ENCODE data around the gene STPG3. TPM values are rescaled to one million over a fixed set of nuclear protein-coding genes. Genes with fewer than 3 reads are reported as not detected.
A peak's percentile ranks its signal among the peaks of the same experiment; 100 is the strongest.

The STPG3 gene
- total RNA-seq, 2 experiments from 2014 or later, result not detected

DNA sequence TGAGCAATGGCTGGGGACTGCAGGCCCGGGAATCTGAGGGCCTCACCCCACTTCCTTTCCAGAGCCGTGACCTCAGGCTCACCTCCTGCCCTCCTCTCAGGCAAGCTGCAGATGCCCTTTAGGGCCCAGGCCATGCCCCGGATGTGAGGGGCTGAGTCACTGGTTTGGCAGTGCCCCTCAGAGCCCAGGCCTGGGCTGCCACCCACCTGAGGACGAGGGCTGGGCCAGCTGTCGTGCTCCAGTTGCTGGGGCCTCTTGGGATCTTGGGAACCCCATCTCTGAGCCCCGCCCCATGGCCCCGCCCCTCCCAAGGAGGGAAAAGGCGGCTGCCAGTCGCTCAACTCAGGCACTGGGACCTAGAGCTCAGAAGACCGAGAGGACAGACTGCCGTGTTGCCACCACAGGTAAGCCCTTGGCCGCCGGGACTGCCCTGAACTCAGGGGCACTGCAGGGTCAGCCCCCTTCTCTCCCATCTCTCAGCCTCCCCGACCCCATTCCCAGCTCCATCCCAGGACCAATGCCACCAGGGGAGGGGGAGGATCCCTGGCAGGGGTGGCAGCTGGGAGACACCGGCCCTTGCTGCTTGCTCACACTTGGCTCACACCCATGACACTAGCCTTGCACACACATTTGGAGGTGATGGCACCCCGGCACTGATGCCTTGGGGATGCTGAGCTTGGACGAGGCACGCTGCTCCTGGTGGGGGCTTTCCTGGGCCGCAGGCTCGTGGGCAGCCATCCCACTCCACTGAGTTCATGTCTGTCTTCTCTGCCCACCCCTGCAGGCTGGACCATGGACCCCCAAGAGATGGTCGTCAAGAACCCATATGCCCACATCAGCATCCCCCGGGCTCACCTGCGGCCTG lies 26.0 kb upstream of the STPG3 start, which contains the start of gene CYSRT1:
Gene CYSRT1, plus strand, starts transcription at position 345 of the 865 bp plus-strand sequence. Its CDS starts 448 bp downstream, at position 793.
- no peaks in the 10 kb centered on the region for H3K36me3 Mint-ChIP-seq (ENCODE audit: low read depth)
- H3K4me1 Mint-ChIP-seq, result peaks cover 21% of the 10 kb centered on the region
- CTCF ChIA-PET, result interaction anchor here (0.9 to 6.0 kb wide), 4 partner anchors 13 to 129 kb away, joined by 3 to 65 read pairs (median 6); partner anchors contain the start of gene TUBB4B
- POLR2A ChIA-PET, result no interaction called here
- H3K9me3 Mint-ChIP-seq, result no peaks in the 10 kb centered on the region
- peak within 1 kb of the TSS; percentile 73 for H3K4me3 Mint-ChIP-seq
- peak within 1 kb of the TSS; percentile 84 for H3K27ac Mint-ChIP-seq
- peak; percentile 36 for DNase-seq
- H3K27me3 Mint-ChIP-seq, result peaks cover 2% of the 10 kb centered on the region

DNA sequence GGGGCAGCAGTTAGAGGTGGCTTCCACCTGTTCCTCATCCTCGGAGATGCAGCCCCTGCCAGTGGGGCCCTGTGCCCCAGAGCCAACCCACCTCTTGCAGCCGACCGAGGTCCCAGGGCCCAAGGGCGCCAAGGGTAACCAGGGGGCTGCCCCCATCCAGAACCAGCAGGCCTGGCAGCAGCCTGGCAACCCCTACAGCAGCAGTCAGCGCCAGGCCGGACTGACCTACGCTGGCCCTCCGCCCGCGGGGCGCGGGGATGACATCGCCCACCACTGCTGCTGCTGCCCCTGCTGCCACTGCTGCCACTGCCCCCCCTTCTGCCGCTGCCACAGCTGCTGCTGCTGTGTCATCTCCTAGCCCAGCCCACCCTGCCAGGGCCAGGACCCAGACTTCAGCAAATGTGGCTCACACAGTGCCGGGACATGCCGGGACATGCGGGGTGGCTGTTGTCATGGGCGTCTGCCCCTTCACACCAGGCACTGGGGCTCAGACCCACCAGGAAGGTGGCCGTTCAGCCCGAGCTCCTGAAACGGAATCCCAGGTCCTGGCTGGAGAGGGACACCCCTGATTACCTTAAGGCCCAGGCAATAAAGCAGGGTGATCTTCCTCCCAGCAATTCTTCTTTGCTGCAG lies 25.3 kb upstream of the STPG3 start:
- POLR2A ChIA-PET, result no interaction called here
- H3K27ac Mint-ChIP-seq, result peak overlapping the region; percentile 36
- CTCF ChIA-PET, result interaction anchor here (1.0 to 6.0 kb wide), 3 partner anchors 12 to 179 kb away, joined by 3 to 65 read pairs (median 3); partner anchors contain the start of gene TUBB4B
- H3K4me1 Mint-ChIP-seq, result peaks cover 20% of the 10 kb centered on the region
- DNase-seq, result no peak
- H3K9me3 Mint-ChIP-seq, result no peaks in the 10 kb centered on the region
- no peaks in the 10 kb centered on the region for H3K36me3 Mint-ChIP-seq (ENCODE audit: low read depth)
- no peak overlapping the region for H3K4me3 Mint-ChIP-seq
- peaks cover 2% of the 10 kb centered on the region for H3K27me3 Mint-ChIP-seq

DNA sequence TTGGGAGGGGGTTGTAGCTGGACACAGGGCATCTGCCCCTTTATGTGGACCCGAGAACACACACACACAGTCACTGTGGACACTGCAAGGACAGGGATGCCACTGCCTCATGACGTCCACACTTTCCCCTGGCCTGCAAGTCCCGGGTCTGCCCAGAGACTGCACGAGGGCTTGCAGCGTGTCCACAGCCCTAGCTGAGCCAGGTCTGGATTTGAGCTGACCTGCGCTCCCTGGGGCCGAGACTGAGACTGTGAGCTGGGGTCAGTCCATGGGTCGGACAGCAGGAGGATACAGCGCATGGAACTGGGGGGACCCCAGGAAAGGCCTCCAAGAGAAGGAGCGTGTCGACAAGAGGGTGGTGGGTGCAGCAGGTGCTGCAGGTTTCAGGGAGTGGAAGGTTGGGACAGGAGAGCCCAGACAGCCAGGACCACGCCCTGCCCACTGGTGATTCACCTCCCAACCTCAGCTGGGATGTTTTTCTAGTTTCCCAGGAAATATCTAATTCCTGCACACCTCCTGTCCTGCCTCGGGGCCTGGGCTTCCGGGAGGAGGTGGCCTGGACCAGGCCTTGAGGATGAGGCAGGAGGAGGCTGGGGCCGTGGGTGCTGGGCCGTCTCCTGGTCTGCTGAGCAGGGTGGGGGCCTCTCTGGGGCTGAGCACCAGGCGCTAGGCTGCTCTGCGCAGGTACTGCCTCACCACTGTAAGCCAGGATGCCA lies 24.6 kb upstream of the STPG3 start:
- ChIA-PET POLR2A (no interaction called here), CTCF (interaction anchor here (0.7 to 6.0 kb wide), 11 partner anchors 12 to 191 kb away, joined by 3 to 65 read pairs (median 4); partner anchors contain the start of genes TPRN and TUBB4B)
- DNase-seq, result no peak
- H3K4me1 Mint-ChIP-seq, result peaks cover 19% of the 10 kb centered on the region
- peak overlapping the region; percentile 25 for H3K27ac Mint-ChIP-seq
- H3K9me3 Mint-ChIP-seq, result no peaks in the 10 kb centered on the region
- H3K4me3 Mint-ChIP-seq, result no peak overlapping the region
- no peaks in the 10 kb centered on the region for H3K36me3 Mint-ChIP-seq (ENCODE audit: low read depth)
- peaks cover 2% of the 10 kb centered on the region for H3K27me3 Mint-ChIP-seq

DNA sequence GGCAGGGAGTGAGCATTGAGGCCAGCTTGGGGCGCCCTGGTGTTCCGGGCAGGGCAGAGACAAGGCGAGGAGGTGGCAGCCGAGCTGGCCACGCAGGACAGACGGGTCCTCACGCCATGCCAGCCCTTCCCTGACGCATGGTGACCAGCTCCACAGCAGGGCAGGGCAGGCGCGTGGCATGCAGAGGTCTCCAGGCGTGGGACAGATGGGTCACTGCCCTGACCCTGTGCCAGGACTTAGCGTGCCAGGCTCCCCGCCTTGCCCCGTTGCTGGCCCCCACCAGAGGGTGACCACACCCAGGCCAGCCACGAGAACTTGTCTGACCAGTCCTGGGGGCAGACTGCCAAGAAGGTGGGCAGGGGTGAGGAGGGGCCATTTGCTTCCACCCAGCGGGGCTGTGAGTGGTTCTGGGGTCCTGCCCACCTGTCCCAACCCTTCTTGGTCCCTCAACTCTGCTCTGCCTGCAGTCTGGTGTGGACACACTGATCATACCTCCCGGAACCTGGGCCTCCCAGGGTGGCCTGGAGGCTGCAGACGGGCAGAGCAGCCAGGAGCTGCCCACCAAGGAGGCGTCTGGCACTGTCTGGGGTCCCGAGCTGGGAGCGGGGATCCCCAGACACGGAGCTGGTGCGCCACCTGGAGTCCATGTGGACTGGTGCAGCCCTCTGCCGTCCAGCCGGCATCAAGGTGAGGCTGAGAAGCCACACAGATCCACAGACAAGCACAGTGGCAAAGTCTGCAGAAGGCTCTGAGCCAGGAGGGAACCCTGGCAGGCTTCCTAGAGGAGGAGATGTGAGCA lies 23.8 kb upstream of the STPG3 start, which contains the start of gene RNF224:
Gene RNF224, plus strand, starts transcription at position 449 of the 799 bp plus-strand sequence. CDS start 834 bp downstream, outside the sequence.
- CTCF ChIA-PET, result interaction anchor here (0.6 to 6.0 kb wide), 18 partner anchors 11 to 210 kb away, joined by 3 to 65 read pairs (median 4); partner anchors contain the start of genes TPRN and TUBB4B

DNA sequence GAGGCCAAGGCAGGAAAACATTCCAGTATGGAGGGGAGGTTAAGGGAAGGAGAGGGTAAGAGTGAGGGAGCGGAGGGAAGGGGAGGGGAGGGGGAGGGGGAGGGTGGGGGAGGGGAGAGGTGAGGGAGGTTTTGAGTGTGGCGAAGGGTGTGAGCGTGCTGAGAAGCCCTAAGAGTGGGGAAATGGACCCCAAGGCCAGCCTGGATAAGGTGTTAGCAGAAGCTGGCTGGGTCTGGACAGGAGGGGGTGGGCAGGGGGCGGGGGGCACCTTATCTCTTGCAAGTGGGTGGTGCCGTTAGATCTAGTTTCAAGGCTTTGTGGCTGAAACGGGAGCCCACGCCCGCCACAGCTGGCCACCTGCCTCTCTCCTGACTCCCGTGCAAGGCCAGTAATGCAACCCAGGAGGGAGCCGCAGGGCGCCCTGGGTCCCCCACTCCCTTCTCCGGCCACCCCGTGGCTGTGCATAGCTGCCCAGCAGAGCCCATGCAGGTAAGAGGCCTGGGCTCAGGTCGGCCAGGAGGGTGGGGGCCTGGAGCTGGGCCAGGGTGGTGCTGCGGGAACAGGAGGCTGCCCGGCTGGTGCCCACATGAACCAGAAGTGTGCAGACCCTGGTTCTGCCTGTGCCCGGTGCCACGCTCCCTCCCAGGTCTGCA lies 23.1 kb upstream of the STPG3 start:
- no peaks in the 10 kb centered on the region for H3K9me3 Mint-ChIP-seq
- H3K27ac Mint-ChIP-seq, result no peak overlapping the region
- POLR2A ChIA-PET, result no interaction called here
- H3K4me3 Mint-ChIP-seq, result no peak overlapping the region
- no peaks in the 10 kb centered on the region for H3K36me3 Mint-ChIP-seq (ENCODE audit: low read depth)
- CTCF ChIA-PET, result interaction anchor here (0.7 to 6.0 kb wide), 12 partner anchors 10 to 209 kb away, joined by 3 to 65 read pairs (median 4); partner anchors contain the start of gene TUBB4B
- H3K4me1 Mint-ChIP-seq, result peaks cover 16% of the 10 kb centered on the region
- no peak for DNase-seq
- H3K27me3 Mint-ChIP-seq, result peaks cover 2% of the 10 kb centered on the region

More for the DNA sequence above, 23.8 kb upstream of the STPG3 start, which contains the start of gene RNF224:
- Mint-ChIP-seq H3K4me1 (peaks cover 19% of the 10 kb centered on the region), H3K27me3 (peaks cover 2% of the 10 kb centered on the region), H3K36me3 (ENCODE audit: low read depth) (no peaks in the 10 kb centered on the region), H3K4me3 (no peak within 1 kb of the TSS), H3K9me3 (no peaks in the 10 kb centered on the region), H3K27ac (peak within 1 kb of the TSS; percentile 25)
- DNase-seq, result peak; percentile 86
- POLR2A ChIA-PET, result no interaction called here

DNA sequence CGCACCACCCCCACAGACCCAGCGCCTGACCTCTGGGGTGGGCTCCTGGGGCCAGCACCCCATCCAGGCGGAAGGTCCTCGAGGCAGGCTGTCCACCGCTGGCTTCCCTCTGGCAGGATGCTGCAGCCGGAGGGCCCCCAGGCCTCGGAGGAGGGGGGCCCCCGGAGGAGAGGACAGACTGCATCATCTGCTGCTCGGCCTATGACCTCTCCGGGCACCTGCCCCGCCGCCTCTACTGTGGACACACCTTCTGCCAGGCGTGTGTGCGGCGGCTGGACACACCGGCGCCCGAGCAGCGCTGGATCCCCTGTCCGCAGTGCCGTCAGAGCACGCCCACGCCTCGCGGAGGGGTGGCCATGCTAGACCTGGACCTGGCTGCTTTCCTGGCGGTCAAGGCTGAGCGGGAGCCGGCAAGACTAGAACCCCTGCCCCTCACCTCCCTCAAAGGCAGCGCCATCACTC lies 22.5 kb upstream of the STPG3 start:
- CTCF ChIA-PET, result interaction anchor here (1.0 to 2.4 kb wide), 3 partner anchors 113 to 158 kb away, joined by 3 to 7 read pairs (median 6); no protein-coding TSS in a partner anchor
- H3K4me3 Mint-ChIP-seq, result no peak overlapping the region
- H3K4me1 Mint-ChIP-seq, result peaks cover 14% of the 10 kb centered on the region
- no peak for DNase-seq
- POLR2A ChIA-PET, result no interaction called here
- H3K9me3 Mint-ChIP-seq, result no peaks in the 10 kb centered on the region
- H3K36me3 Mint-ChIP-seq (ENCODE audit: low read depth), result no peaks in the 10 kb centered on the region
- no peak overlapping the region for H3K27ac Mint-ChIP-seq
- H3K27me3 Mint-ChIP-seq, result peaks cover 2% of the 10 kb centered on the region

DNA sequence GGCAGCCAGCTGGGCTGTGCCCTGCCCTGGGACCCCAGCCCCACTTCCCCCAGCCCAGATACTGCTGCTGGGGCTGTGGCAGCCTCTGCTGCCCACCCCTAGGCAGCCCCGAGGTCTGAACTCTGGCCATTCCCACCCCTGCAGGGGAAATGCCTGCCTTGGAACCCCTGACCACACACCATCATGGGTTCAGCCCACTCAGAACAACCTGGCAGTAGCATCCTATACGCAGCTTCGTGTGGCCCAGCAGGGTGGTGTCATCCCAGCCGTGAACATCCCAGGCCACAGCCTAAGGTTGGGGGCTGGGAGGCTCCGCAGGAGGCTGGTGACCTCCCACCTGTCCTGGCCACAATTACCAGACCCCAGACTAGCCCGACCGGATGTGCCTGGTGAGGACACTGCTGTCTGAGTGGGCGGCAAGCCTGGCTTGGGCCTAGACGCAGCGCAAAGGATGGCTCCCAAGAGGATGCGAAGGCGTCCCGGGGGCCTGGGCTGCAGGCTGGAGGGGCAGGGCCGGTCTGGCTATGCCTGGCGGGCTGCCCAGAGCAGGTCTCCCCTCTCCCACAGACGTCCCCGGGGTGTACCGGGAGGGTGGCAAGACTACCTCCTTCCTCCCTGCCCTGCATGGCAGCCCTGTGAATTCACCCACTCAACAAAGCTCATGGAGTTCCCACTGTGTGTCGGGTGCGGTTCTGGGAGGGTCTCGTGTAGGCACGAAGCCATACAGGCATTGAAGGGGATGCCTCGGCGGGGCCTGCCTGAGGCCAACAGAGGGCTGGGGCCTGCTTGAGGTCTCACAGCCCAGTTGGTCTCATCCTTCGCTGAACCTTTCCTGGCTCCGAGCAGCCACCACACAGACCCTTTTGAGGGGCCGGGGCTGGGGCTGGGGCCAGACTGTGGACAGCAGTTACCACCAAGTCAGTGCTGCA lies 21.9 kb upstream of the STPG3 start:
- Mint-ChIP-seq H3K27me3 (peaks cover 2% of the 10 kb centered on the region), H3K27ac (no peak overlapping the region), H3K4me3 (no peak overlapping the region), H3K9me3 (no peaks in the 10 kb centered on the region), H3K4me1 (peaks cover 11% of the 10 kb centered on the region), H3K36me3 (ENCODE audit: low read depth) (no peaks in the 10 kb centered on the region)
- DNase-seq, result no peak
- POLR2A ChIA-PET, result no interaction called here
- CTCF ChIA-PET, result interaction anchor here (1.0 to 1.6 kb wide), 4 partner anchors 38 to 183 kb away, joined by 3 read pairs; partner anchors contain the start of genes MAN1B1 and NPDC1

DNA sequence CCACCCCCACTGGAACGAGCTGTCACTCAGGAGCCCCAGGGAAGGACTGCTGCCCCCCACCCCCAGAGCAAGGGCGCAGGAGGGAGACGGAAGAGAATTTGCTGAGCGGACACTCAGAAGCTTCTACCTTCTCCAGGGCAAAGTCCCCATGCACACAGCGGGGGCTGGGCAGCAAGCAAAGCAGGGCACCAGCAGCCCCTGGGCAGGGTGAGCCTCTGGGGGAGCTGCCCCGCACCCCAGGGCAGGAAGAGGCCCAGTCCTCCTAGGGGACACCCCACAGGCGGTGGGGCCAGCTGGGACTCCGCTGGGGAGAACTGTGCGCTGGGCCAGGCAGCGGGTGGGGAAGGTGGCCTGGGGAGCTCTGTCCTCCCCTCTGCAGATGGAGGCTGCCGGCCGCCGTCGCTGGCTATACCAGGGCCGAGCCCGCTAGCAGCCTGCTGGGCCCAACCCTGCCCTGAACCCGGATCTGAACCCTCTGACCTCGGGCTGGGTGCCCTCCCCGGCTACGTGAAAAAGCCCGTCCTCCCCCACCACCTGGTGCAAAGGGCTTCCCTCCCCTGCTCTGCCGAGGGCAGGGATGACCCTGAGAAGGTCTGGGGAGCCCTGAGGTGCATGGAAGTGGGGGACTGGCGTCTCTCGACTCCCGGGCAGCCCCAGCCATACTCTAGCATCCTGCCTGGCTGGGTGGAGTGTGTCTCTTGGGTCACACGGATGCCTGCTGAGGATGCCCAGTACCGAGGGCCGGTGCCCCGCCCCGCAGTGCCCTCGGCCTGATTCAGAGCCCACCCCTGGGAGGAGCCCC lies 21.0 kb upstream of the STPG3 start:
- H3K36me3 Mint-ChIP-seq (ENCODE audit: low read depth), result no peaks in the 10 kb centered on the region
- H3K9me3 Mint-ChIP-seq, result no peaks in the 10 kb centered on the region
- DNase-seq, result no peak
- H3K4me1 Mint-ChIP-seq, result peaks cover 7% of the 10 kb centered on the region
- ChIA-PET POLR2A (no interaction called here), CTCF (interaction anchor here (0.6 to 1.6 kb wide), 5 partner anchors 38 to 184 kb away, joined by 3 read pairs; partner anchors contain the start of genes MAN1B1 and NPDC1)
- H3K27ac Mint-ChIP-seq, result no peak overlapping the region
- H3K27me3 Mint-ChIP-seq, result peaks cover 2% of the 10 kb centered on the region
- H3K4me3 Mint-ChIP-seq, result no peak overlapping the region

DNA sequence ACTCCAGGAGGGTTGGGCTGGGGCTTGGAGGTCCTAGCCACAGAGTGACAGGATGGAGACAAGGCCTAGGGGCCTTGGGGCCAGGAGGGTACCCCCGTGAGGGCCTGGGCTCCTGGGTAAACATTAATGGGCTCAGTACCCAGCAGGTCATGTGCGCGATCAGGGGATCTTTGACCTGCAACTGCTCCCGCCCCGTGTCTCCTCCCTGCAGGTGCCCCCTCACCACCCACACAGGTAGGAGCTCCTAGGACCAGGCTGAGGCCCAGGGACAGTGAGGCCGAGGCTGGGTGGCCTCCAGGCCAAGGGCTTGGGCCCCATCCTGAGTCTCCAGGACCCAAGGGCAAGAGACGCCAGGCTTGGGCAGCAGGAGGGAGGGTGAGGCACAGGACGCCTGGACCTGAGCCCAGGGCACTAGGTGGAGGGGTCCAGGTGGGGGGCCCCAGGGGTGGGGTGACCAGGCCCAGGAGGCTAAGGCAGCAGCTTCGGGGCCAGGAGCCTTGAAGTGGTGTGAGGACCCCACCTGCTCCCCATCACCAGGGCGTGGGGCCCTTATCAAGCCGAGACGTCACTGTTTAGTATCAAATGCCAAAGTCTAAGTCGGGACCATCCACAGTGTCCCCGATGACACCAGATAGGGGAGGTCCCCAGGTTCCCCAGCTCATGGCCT lies 20.2 kb upstream of the STPG3 start, which contains the start of gene SLC34A3:
Gene SLC34A3, plus strand, starts transcription at position 197 of the 667 bp plus-strand sequence. CDS start 802 bp downstream, outside the sequence.
- ChIA-PET POLR2A (no interaction called here), CTCF (interaction anchor here (0.6 to 1.3 kb wide), 3 partner anchors 144 to 184 kb away, joined by 3 read pairs; partner anchors contain the start of genes MAN1B1 and NPDC1)
- H3K4me3 Mint-ChIP-seq, result no peak within 1 kb of the TSS
- peaks cover 2% of the 10 kb centered on the region for H3K27me3 Mint-ChIP-seq
- DNase-seq, result no peak
- H3K9me3 Mint-ChIP-seq, result no peaks in the 10 kb centered on the region
- H3K36me3 Mint-ChIP-seq (ENCODE audit: low read depth), result no peaks in the 10 kb centered on the region
- no peak within 1 kb of the TSS for H3K27ac Mint-ChIP-seq
- H3K4me1 Mint-ChIP-seq, result peaks cover 3% of the 10 kb centered on the region
